ENCODE results near the gene TMEM131.
"Not testable (repeated sequence)": the region's sequence is repeated elsewhere in the genome, so short reads cannot be mapped to it uniquely, and the experiment has no call there.

TMEM131 gene

GRCh38 chr2:98022067-98022466 is 26.3 kb upstream of the TMEM131 start:
- not testable (repeated sequence) for DNase-seq (ENCODE audit: low spot score)

- DNase-seq (ENCODE audit: low spot score), result no peak
These were observed 25.4 kb upstream of the TMEM131 start for GRCh38 chr2:98020992-98021713.

GRCh38 chr2:98020516-98020915 is 24.8 kb upstream of the TMEM131 start:
- DNase-seq (ENCODE audit: low spot score), result no peak

- DNase-seq (ENCODE audit: low spot score), result no peak
These were observed 21.3 kb upstream of the TMEM131 start for GRCh38 chr2:98016908-98017670.

- DNase-seq (ENCODE audit: low spot score), result no peak
These were observed 19.9 kb upstream of the TMEM131 start for GRCh38 chr2:98015671-98016070.

GRCh38 chr2:98014379-98014778 is 18.6 kb upstream of the TMEM131 start:
- no peak for DNase-seq (ENCODE audit: low spot score)

GRCh38 chr2:98013407-98014042 is 17.8 kb upstream of the TMEM131 start:
- no peak for DNase-seq (ENCODE audit: low spot score)

GRCh38 chr2:98012561-98012991 is 16.8 kb upstream of the TMEM131 start:
- no peak for DNase-seq (ENCODE audit: low spot score)

GRCh38 chr2:98009887-98010760 is 14.4 kb upstream of the TMEM131 start:
- DNase-seq (ENCODE audit: low spot score), result no peak

GRCh38 chr2:98008415-98008814 is 12.7 kb upstream of the TMEM131 start:
- DNase-seq (ENCODE audit: low spot score), result no peak

- no peak for DNase-seq (ENCODE audit: low spot score)
These were observed 10.6 kb upstream of the TMEM131 start for GRCh38 chr2:98006378-98006777.

GRCh38 chr2:98004613-98005012 is 8.9 kb upstream of the TMEM131 start:
- DNase-seq (ENCODE audit: low spot score), result no peak

GRCh38 chr2:98004047-98004446 is 8.3 kb upstream of the TMEM131 start:
- no peak for DNase-seq (ENCODE audit: low spot score)

- DNase-seq (ENCODE audit: low spot score), result no peak
These were observed 3.8 kb upstream of the TMEM131 start for GRCh38 chr2:97999536-97999935.

GRCh38 chr2:97998431-97999005 is 2.8 kb upstream of the TMEM131 start:
- DNase-seq (ENCODE audit: low spot score), result no peak

- DNase-seq (ENCODE audit: low spot score), result no peak
These were observed 2.1 kb upstream of the TMEM131 start for GRCh38 chr2:97997784-97998392.

- DNase-seq (ENCODE audit: low spot score), result peak; percentile 2
These were observed 931 bp upstream of the TMEM131 start for GRCh38 chr2:97996679-97997078.

GRCh38 chr2:97995026-97995733 is 568 bp downstream of the TMEM131 start:
- DNase-seq (ENCODE audit: low spot score), result peak; percentile 33

GRCh38 chr2:97994476-97994875 is 1.3 kb downstream of the TMEM131 start:
- no peak for DNase-seq (ENCODE audit: low spot score)

GRCh38 chr2:97993926-97994325 is 1.8 kb downstream of the TMEM131 start:
- no peak for DNase-seq (ENCODE audit: low spot score)

All from putamen (tissue), 1 donor.